SKM-1 (cell line): Measurements from ENCODE around the gene LCE6A.

Experiments
- DNase-seq: peaks from one replicate; lab custom pipeline; 2025; ENCODE audit not compliant: unreplicated experiment; lab: John Stamatoyannopoulos, UW

Gene LCE6A

GRCh38 chr1:152873495-152873894 lies 30.8 kb downstream of the LCE6A start:
- no peak for DNase-seq

GRCh38 chr1:152876827-152877226 lies 34.2 kb downstream of the LCE6A start:
- no peak for DNase-seq

- DNase-seq, result no peak
Observed at GRCh38 chr1:152878042-152878441, 35.4 kb downstream of the LCE6A start, which contains the start of gene SMCP. SMCP (plus strand) TSS chr1:152878322; CDS start chr1:152884423, 6,101 bp downstream.

GRCh38 chr1:152879559-152880198 lies 37.0 kb downstream of the LCE6A start:
- DNase-seq, result no peak

- DNase-seq, result no peak
Observed at GRCh38 chr1:152880316-152880715, 37.7 kb downstream of the LCE6A start.

- DNase-seq, result no peak
Observed at GRCh38 chr1:152880907-152881306, 38.3 kb downstream of the LCE6A start.

GRCh38 chr1:152884085-152884484 lies 41.4 kb downstream of the LCE6A start:
- DNase-seq, result no peak

GRCh38 chr1:152884506-152884905 lies 41.9 kb downstream of the LCE6A start:
- no peak for DNase-seq

- no peak for DNase-seq
Observed at GRCh38 chr1:152884966-152885624, 42.4 kb downstream of the LCE6A start.

GRCh38 chr1:152886085-152886484 lies 43.4 kb downstream of the LCE6A start:
- DNase-seq, result no peak

GRCh38 chr1:152886758-152887409 lies 44.2 kb downstream of the LCE6A start:
- no peak for DNase-seq

GRCh38 chr1:152888126-152888525 lies 45.5 kb downstream of the LCE6A start:
- DNase-seq, result no peak
